Stimulated activated CD4-positive, alpha-beta T cell treated with anti-CD3 and anti-CD28 coated beads, Interleukin-15, amount 100 ng/mL, for 48 hours (primary cell): ENCODE measurements around the gene FAM193A.
"Not testable (repeated sequence)": the region's sequence is repeated elsewhere in the genome, so short reads cannot be mapped to it uniquely, and the experiment has no call there.

ENCODE experiments used
- DNase-seq, 2 donors: peaks; one replicate each; pipeline ENCODE4 v3.0.0-alpha.2; 2020; ENCODE audit warnings: low read depth in 2 of 2

The FAM193A gene

DNA sequence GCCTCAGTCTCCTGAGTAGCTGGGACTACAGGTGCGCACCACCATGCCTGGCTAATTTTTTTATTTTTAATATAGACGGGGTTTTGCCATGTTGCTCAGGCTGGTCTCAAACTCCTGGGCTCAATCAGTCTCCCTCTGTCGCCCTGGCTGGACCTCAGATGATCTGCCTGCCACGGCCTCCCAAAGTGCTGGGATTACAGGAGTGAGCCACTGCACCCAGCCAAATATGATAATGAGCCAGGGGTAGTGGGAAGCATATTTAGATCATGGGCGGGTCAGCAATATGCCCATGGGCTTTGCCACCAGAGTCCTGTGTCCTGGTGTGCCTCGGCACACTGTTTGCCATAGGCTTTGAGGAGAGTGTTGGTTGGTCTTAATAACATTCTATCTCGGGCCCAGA, 71.8 kb downstream of the FAM193A start:
- no peak for DNase-seq

DNA sequence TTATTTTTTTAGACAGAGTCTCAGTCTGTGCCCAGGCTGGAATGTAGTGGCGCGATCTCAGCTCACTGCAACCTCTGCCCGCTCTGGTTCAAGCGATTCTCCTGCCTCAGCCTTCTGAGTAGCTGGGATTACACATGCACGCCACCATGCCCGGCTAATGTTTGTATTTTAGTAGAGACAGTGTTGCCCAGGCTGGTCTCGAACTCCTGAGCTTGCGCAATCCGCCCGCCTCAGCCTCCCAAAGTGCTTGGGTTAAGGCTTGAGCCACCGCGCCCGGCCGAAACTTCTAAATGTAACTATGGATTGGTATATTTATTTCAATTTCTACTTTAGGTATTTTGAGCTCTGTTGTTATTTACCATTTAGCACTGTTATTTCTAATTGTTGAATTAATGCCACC, 79.4 kb downstream of the FAM193A start:
- no peak for DNase-seq

DNA sequence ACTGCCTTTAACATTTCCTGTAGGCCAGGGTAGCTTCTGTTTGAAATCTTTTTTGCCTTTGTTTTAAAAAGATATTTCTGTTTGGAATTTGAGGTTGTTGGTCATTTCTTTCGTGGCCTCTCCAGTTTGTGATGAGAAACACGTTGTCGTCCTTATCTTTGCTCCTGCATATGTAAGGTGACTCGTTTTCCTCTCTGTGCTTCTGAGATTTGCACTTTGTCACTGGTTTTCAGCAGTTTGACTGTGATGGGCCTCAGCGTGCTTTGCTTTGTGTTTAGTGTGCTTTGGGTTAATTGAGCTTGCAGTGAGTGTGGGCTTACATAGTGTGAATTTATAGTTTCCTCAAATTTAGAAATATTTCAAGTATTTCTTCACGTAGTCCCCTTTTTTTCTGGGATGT, 81.5 kb downstream of the FAM193A start:
- no peak for DNase-seq

DNA sequence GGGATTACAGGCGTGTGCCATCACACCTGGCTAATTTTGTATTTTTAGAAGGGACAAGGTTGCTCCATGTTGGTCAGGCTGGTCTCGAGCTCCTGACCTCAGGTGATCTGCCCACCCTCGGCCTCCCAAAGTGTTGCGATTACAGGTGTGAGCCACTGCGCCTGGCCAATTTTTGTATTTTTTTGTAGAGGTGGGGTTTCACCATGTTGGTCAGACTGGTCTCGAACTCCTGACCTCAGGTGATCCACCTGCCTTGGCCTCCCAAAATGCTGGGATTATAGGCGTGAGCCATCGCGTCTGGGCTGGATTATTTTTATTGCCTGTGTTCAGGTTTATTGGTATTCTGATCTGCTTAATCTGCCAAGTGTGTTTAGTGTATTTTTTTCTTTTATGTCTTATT, 82.3 kb downstream of the FAM193A start:
- DNase-seq = not testable (repeated sequence)

DNA sequence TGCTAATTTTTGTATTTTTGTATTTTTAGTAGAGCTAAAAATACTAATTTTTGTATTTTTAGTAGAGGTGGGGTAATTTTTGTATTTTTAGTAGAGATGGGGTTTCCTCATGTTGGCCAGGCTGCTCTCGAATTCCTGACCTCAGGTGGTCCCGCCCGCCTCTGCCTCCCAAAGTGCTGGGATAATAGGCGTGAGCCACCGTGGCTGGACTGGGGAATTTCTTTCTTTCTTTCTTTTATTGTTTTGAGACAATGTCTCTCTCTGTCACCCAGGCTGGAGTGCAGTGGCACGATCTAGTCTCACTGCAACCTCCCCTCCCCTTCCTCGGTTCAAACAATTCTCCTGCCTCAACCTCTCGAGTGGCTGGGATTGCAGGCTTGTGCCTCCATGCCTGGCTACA, 83.0 kb downstream of the FAM193A start:
- DNase-seq = no peak

DNA sequence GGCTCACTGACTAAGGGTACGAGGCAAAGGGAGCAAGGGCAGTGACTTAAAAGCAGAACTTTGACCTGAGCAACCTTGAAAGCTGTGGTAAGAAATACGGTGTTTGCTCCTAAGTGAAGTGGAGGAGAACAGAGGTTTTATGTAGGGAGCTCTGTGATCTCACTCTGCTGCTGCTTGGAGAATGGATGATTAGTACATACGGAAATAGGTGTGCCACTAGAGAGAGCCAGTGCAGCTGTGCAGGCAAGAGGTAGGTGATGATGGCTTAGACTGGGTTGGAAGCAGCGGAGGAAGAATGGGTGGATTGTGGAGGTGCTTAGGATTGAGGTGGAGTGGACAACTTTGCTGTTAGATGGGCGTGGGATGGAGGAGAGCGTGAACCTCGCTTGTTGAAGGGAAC, 85.0 kb downstream of the FAM193A start:
- DNase-seq = no peak

DNA sequence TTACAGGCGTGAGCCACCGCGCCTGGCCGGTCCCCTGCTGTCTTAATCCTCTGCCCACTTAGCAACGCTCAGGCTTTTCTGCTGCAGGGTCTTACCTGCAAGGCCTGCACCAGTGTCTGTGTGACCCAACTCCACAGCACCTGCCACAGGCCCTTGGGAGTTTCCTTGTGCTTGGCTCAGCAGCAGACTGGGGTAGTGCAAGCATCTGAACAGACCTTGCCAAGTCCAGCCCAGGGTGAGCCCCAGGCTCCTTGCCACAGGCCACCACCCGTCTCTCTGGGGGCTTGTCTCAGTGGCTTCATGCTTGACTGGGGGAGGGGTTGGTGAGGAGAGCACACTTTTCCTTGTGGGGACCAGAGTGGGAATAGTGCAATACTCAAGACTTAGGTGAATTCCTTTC, 87.0 kb downstream of the FAM193A start:
- DNase-seq = no peak

GRCh38 chr4:2624782-2625530, 88.5 kb downstream of the FAM193A start:
- no peak for DNase-seq

DNA sequence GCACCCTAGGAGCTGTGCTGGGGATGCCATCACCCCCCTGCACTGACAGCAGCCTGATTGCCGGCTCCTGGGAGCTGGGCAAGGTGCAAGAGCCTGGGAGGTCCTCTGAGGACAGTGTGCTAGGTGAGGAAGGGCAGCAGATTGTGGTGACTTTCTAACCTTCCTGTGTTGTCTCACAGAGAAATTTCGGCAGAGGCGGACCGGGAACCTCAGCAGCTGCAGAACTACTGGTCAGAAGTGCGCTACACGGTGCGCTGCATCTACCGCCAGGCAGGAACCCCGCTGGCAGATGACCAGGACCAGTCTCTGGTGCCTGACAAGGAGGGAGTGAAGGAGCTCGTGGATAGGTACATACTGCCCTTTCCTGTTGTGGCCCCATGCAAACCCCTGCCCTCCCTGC, 89.8 kb downstream of the FAM193A start:
- no peak for DNase-seq

- no peak for DNase-seq
Measured at GRCh38 chr4:2630556-2631273, 94.3 kb downstream of the FAM193A start.

DNA sequence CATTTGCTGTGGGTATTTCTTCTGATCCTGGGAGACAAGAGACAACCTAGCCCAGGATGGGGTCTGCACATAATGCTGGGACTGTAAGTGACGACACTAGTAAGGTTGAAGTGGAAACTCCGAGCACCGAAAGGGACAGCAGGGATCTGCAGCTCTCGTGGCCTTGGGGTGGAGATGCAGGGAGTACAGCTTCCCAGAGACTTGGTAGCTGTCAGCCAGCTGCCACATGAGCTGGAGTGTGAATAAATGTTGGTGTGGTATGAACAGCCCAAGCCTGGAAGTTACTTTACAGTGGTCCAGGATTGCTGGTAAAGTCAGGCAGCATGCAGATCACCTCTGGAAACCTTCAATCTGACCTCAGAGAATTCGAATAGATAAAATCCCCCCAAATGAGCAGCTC, 97.6 kb downstream of the FAM193A start:
- no peak for DNase-seq

GRCh38 chr4:2636331-2636730, 99.9 kb downstream of the FAM193A start:
- no peak for DNase-seq

DNA sequence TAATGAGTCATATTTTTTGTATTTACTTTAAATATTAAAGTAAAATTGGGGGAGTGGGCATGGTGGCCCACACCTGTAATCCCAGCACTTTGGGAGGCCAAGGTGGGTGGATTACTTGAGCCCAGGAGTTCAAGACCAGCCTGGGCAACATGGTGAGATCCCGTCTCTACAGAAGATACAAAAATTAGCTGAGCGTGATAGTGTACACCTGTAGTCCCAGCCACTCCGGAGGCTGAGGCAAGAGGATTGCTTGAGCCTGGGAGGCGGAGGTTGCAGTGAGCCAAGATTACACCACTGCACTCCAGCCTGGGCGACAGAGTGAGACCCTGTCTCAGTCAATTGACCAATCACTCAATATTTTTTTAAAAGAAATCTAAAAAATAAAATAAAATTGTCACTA, 100.5 kb downstream of the FAM193A start:
- DNase-seq = not testable (repeated sequence)

- no peak for DNase-seq
Measured at GRCh38 chr4:2637956-2638552, 101.6 kb downstream of the FAM193A start.

GRCh38 chr4:2638730-2639129, 102.3 kb downstream of the FAM193A start:
- no peak for DNase-seq

DNA sequence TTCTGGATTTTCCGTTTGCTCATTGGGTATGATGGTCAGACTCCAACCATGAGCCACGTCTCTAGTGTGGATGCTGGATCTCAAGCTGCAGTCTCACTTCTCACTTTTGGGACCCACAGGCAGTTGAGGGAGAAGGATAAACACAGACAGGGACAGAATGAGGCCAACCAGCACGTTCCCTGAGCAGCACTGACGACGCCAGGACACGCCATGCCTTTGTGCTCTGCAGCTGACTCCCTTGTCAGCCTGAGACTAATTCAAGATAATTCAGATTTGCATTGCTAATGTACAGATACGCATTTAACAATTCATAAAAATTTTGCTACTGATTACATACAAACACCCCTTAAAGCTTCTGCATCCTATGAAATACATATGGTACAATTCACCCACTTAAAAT, 106.5 kb downstream of the FAM193A start:
- no peak for DNase-seq

DNA sequence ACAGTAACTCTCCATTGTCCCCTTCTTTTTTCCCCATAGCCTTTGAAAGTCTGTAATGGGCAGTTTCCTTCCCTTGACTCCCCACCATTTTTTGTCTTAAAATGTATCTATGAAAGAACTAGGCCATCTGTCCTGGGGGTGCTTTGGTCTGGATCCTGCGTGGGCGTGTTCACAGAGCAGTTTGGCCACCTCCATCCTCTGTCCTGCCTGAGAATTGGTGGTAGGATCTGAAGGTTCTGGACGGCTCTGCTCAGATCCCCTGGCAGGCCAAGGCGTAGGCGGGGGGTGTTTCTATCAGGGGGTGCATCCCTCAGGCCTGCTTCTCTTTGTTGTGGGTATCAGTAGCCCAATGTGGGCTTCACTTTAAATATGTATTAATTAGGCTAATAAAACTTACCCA, 107.1 kb downstream of the FAM193A start:
- no peak for DNase-seq

DNA sequence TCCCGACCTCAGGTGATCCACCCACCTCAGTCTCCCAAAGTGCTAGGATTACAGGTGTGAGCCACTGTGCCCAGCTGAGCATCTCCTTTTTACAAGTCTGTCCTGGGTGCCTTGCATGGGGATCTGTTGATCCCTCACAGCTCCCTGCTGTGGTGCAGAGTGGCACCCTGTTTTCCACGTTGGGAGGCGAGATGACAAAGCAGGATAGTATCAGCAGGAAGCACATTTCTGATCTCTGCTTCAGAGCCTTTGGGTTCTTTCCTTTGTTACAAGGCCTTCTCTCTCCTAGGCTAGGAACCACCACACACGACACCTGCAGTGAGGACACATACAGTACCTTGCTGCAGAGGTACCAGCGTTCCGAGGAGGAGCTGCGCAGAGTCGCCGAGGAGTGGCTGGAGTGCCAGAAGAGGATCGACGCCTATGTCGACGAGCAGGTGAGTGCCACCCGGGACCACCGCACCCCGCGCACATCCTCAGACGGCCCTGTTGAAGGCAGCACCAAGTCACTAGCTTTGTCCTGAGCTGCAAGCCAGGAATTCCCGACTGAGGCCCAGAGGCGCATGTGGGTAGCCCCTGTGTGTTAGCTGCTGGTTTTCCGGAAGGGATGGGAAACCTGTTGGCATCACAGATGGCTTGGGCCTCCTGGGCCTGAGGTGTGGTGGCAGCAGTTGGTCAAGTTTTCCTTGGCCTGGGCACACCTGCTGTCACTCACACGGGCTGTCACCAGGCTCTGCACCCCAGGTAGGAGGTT, 110.1 kb downstream of the FAM193A start:
- DNase-seq = no peak

- no peak for DNase-seq
Measured at GRCh38 chr4:2647403-2648158, 111.1 kb downstream of the FAM193A start.

- no peak for DNase-seq
Measured at GRCh38 chr4:2648159-2648814, 111.8 kb downstream of the FAM193A start.

GRCh38 chr4:2649604-2650114, 113.2 kb downstream of the FAM193A start:
- DNase-seq = no peak
